GM18517 (cell line): ENCODE results near the gene FKBP14.

ENCODE experiments used
- ATAC-seq: cut with Tn5 transposase; IDR thresholded peaks from one replicate; pipeline ENCODE4 v1.9.1; 2021; ENCODE audit warnings: mild to moderate bottlenecking, moderate library complexity; ENCODE audit not compliant: unreplicated experiment

FKBP14 gene

DNA sequence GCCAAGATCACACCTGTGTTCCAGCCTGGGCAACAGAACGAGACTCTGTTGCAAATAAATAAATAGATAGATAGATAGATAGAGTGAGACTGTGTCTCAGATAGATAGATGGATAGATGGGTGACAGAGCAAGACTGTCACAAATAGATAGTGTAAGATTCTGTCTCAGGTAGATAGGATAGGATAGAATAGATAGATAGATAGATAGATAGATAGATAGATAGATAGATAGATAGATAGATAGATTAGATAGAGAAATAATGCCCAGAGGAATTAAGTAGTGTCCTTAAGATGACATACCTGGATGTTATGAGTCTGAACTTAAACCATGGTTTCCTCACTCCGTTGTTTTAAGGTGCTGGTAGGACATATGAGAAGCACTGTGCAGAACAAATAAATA is 9.7 kb upstream of the FKBP14 start:
- ATAC-seq, result no peak

DNA sequence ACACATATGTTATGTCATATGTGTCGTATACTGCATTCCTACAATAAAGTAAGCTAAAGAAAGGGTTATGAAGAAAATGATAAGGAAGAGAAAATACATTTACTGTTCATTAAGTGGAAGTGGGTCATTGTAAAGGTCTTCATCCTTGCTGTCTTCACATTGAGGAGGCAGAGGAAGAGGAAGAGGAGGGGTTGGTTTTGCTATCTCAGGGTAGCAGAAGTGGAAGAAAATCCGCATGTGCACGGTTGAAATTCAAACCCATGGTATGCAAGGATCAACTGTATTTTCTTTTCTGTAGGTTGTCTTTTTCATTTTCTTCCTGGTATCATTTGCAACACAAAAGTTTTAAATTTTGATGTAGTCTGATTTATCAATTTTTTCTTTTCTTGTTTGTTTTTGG is 8.0 kb upstream of the FKBP14 start:
- ATAC-seq, result no peak

GRCh38 chr7:30032310-30033125 is 6.0 kb upstream of the FKBP14 start:
- ATAC-seq, result no peak

DNA sequence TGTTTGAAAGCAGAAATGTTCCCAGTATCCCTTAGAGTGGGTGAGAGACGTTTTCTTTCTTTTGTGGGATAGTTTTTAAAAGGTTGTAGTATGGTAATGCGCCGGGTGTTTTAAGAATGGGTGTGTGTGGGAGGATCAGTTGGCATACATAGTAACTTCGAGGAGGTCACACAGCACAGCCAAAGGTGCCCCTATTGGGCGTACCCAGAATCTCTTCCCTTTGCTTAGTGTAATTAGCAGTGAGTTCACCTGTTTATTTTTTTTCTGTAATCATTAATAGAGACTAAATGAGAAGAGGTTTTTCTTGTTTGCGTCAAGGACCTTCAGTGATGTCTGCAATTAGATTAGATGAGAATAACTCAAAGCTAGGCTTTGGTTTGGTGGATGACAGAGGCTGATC is 3.2 kb upstream of the FKBP14 start:
- no peak for ATAC-seq

DNA sequence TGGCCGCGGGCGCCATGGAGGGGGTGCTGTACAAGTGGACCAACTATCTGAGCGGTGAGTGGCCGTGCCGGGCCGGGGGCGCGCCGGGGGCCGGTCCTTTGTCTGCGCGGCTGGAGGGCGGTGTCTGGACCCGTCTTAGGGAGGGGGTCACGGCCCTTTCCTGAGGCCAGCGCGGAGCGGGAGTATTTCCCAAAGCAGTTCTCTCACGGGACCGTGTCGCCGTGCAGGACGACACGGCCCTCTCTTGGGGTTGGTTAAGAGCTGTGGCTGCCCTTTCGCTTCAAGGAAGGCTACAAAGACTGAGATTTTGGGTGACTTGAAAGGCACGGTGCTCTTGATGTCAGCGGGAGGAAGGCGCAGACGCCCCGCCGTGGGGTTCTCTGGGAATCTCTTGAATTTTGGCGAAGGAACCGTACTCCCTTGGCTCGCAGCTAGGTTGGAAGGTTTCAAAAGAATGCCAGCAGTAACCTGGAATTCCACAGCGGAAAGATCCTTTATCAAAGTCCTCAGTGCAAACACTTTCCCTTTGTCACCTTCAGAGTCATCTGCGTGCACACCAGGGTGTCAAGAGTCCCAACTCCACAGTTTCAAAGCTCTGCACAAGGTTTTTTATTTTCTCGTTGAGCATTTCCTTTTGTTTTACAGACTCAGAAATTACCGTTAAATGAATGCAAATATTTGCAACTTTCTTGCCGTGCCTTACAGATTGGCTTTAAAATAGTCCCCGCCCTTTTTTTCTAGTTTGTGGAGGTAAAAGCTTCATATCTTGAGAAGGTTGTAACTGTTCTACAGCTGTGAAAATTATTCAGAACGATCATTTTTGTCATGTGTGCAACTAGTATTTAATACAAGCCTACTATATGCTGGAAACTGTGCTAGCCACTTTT is 2.5 kb upstream of the FKBP14 start:
- ATAC-seq, result peak; percentile 10

- peak; percentile 46 for ATAC-seq
Measured at GRCh38 chr7:30028216-30028748, 1.8 kb upstream of the FKBP14 start, which contains the start of gene PLEKHA8. PLEKHA8 (plus strand) TSS chr7:30028412; CDS start chr7:30028763, 351 bp downstream.

GRCh38 chr7:30027740-30028215 is 1.3 kb upstream of the FKBP14 start:
- ATAC-seq, result peak; percentile 3

GRCh38 chr7:30027065-30027456 is 559 bp upstream of the FKBP14 start:
- no peak for ATAC-seq

GRCh38 chr7:30023524-30023923 is 3.0 kb downstream of the FKBP14 start:
- ATAC-seq, result no peak

DNA sequence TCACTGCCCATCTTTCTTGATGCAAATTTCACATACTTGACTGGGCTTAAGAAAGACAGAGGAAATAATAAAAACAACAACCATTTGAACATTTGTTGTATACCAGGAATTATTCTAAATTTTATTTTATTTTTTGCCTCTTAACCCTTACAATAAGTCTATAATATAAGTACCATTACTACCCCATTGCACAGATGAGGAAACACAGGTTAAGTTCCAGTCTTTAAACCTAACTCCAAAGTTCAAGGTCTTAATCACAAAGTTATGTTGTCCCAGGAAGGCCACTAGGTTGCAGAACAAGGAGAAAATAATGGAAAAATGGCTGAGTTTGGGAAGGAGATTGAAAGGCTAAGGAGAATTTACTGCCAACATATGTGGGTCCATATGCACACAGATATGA is 3.5 kb downstream of the FKBP14 start:
- no peak for ATAC-seq

- ATAC-seq, result no peak
Measured at GRCh38 chr7:30020535-30020934, 6.0 kb downstream of the FKBP14 start.

- no peak for ATAC-seq
Measured at GRCh38 chr7:30019960-30020359, 6.5 kb downstream of the FKBP14 start.

DNA sequence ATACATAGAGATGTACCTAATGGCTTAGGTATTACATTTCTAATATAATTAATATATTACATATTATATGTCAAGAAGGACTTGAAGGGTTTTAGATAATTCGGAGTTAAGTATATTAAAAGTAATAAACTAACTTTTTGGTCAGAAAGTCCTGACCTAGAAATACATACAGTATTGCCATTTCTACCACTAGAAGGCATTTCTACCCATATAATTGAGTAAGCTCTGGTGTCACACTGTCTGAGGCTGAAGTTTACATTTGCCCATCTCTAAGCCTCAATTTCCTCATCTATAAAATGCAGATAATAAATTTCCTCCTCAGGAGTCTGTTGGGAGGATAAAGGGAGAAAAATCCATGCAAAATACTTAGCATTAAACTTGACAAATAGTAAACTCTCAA is 7.1 kb downstream of the FKBP14 start:
- ATAC-seq, result no peak

DNA sequence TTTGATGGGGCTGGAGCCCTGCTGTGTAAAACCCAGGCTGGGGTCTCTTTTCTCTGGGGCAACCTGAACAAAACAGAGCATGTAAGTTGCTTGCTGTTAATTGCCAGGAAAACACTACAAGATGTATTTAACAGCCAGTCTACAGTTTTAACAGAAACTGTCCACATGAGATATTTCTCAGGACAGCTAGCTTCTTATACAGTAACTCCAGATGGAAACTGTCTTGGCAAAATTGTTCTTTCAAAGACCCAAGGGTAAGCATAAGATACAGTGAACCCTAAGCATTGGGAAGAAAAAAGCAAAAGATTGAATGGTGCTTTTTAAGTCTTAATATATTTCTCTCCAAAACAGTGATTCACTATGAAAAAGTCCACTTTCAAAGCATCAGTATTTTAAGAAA is 8.1 kb downstream of the FKBP14 start:
- ATAC-seq, result no peak

GRCh38 chr7:30012757-30013156 is 13.7 kb downstream of the FKBP14 start:
- no peak for ATAC-seq

DNA sequence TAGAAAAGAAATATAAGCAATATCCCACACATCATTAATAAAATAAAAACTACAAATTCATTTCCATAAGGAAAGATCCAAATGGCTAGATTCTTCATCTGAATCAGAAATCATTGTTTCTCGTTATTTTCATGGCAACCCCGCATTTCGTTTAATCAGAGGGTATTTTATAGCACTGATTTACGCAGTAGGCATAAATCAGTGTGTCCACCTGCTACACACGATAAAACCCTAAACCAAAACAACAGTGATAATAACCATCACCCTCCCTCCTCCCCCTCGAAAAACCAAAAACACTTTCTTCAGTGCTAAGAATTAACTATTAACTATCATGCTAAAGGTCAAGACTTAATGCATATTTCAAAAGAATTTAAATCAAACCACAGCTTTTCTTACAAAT is 16.5 kb downstream of the FKBP14 start:
- no peak for ATAC-seq

GRCh38 chr7:30005464-30005863 is 21.0 kb downstream of the FKBP14 start:
- ATAC-seq, result no peak

- no peak for ATAC-seq
Measured at GRCh38 chr7:30003098-30003497, 23.4 kb downstream of the FKBP14 start.

DNA sequence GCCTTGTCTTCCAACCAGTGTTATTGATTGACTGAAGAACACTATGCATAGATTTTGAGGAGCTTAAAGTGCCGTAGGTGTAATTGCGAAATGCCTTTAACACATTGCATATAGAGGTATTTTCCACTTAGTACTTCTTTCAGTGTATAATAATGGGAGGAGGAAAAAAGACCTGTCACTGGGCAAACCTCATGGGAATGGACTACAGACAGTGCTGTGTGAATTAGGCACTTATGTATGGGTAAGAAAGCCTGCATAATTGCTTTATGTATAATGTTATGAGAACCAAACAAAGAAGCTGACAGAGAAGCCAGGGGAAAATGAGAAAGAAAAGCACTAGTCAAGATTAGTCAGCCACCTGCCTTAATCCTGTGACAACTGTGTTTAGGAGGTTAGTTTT is 24.5 kb downstream of the FKBP14 start:
- ATAC-seq, result no peak

GRCh38 chr7:29998489-29998888 is 28.0 kb downstream of the FKBP14 start:
- no peak for ATAC-seq

- ATAC-seq, result no peak
Measured at GRCh38 chr7:29996321-29996720, 30.2 kb downstream of the FKBP14 start.

DNA sequence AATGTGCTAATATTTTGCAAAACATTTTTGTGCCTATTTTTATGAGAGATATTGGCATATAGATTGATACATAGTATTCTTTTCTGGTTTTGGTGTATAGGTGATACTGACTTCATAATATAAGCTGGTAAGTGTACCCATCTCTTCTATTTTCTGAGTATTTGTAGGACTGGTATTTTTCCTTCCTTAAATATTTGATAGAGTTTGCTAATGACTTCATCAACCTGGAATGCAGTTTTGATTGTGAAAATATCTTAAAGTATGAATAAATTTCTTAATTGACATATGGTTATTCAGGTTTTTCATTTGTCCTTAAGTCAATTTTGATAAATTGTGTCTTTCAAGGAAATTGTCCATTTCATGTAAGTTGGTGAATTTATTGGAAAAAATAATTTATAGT is 30.9 kb downstream of the FKBP14 start:
- no peak for ATAC-seq
